Endothelial cell of umbilical vein (primary cell): ENCODE results near the gene C1orf35.

ENCODE experiments used
- EZH2 ChIP-seq: IDR thresholded peaks from 2 replicates; pipeline ENCODE4 v1.6.1; 2012; ENCODE audit warnings: borderline replicate concordance, low read depth, mild to moderate bottlenecking, moderate library complexity, low read length, inconsistent platforms; ENCODE audit not compliant: severe bottlenecking
- FOS ChIP-seq: IDR thresholded peaks from 2 replicates; pipeline ENCODE4 v1.6.1; 2011; ENCODE audit warnings: mild to moderate bottlenecking, low read length, moderate library complexity, borderline replicate concordance; ENCODE audit not compliant: insufficient read depth
- JUN ChIP-seq: IDR thresholded peaks from 2 replicates; pipeline ENCODE4 v1.6.1; 2011; ENCODE audit warnings: borderline replicate concordance, low read depth; ENCODE audit not compliant: insufficient read length, insufficient read depth
- POLR2A ChIP-seq: IDR thresholded peaks from 2 replicates; pipeline ENCODE4 v1.6.1; 2012; ENCODE audit warnings: low read depth, mild to moderate bottlenecking, control low read depth, low read length
- POLR2AphosphoS5 ChIP-seq: IDR thresholded peaks from 2 replicates; pipeline ENCODE4 v1.6.1; 2012; ENCODE audit warnings: low read depth, mild to moderate bottlenecking, control low read depth, low read length, moderate library complexity; ENCODE audit not compliant: insufficient read depth
- TF ChIP-seq, protein P1 (sequence below), 2 donors: IDR thresholded peaks; 1 replicate in 1 of 2; 2 replicates in 1 of 2; pipeline ENCODE4 v1.5.1; 2011; ENCODE audit warnings: low read length in 2 of 2, mild to moderate bottlenecking in 2 of 2, moderate library complexity in 2 of 2, control low read depth in 1 of 2, inconsistent platforms in 1 of 2, low read depth in 1 of 2; ENCODE audit not compliant: insufficient read depth in 1 of 2; ENCODE audit errors: extremely low read depth in 1 of 2
- TF ChIP-seq, protein P2 (sequence below): IDR thresholded peaks from 2 replicates; pipeline ENCODE4 v1.6.1; 2011; ENCODE audit not compliant: insufficient read depth, insufficient read length

DNA sequence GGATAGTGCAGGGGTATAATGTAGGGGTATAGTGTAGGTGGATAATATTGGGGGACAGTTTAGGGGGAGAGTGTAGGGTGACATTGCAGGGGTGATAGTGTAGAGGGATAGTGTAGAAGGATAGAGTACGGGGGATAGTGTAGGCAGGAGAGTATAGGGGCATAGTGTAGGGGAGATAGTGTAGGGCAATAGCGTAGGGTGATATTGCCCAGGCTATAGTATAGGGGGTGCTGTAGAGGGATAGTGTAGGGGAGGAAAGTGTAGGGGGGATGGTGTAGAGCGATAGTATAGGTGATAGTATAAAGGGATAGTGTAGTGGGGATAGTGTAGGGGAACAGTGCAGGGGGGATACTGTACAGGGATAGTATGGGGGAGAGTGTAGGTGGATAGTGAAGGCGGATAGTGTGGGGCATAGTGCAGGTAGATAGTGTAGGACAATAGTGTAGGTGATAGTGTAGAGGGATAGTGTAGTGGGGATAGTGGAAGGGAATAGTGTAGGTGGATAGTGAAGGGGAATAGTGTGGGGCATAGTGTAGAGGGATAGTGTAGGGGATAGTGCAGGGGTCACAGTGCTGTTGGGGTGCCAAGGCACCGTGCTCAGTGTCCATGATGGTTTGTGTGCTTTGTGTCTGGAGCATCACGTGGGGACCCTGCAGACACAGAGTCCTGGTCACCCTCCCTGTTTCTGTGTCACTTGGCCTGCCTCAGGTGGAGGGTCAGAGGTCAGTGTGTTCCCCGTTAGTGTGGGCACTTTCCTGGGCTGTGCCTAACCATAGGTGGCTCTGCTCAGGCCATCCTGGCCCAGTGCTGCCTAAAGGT is 31.1 kb downstream of the C1orf35 start:
- TF ChIP-seq EZH2 (no peak), FOS (no peak), POLR2A (no peak), POLR2AphosphoS5 (no peak), JUN (no peak)
- TF ChIP-seq, protein P1, sequence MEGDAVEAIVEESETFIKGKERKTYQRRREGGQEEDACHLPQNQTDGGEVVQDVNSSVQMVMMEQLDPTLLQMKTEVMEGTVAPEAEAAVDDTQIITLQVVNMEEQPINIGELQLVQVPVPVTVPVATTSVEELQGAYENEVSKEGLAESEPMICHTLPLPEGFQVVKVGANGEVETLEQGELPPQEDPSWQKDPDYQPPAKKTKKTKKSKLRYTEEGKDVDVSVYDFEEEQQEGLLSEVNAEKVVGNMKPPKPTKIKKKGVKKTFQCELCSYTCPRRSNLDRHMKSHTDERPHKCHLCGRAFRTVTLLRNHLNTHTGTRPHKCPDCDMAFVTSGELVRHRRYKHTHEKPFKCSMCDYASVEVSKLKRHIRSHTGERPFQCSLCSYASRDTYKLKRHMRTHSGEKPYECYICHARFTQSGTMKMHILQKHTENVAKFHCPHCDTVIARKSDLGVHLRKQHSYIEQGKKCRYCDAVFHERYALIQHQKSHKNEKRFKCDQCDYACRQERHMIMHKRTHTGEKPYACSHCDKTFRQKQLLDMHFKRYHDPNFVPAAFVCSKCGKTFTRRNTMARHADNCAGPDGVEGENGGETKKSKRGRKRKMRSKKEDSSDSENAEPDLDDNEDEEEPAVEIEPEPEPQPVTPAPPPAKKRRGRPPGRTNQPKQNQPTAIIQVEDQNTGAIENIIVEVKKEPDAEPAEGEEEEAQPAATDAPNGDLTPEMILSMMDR (IDR thresholded peaks at IDR 0.05; ENCODE audit: extremely low read depth in 1 of 2, insufficient read depth in 1 of 2, low read depth in 1 of 2, low read length in 2 of 2): no peak
- TF ChIP-seq, protein P2, sequence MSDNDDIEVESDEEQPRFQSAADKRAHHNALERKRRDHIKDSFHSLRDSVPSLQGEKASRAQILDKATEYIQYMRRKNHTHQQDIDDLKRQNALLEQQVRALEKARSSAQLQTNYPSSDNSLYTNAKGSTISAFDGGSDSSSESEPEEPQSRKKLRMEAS: no peak
